HEK293 (cell line): ENCODE measurements around the gene ELAVL3.

Source experiments
- GLIS1 ChIP-seq: fragments of 450-650 bp; formaldehyde crosslinking; IDR thresholded peaks from 2 replicates; pipeline ENCODE4 v1.5.1; 2016; ENCODE audit warnings: missing biosample characterization, missing genetic modification characterization
- HIC1 ChIP-seq: fragments of 450-650 bp; formaldehyde crosslinking; IDR thresholded peaks from 2 replicates; pipeline ENCODE4 v1.5.1; 2016; ENCODE audit warnings: missing biosample characterization, missing genetic modification characterization
- HOXD13 ChIP-seq: sonication (generic); formaldehyde crosslinking; IDR thresholded peaks from 2 replicates; pipeline ENCODE4 v1.8.0; 2022; ENCODE audit warnings: missing genetic modification reagents, borderline replicate concordance
- OSR2 ChIP-seq: fragments of 450-650 bp; formaldehyde crosslinking; IDR thresholded peaks from 2 replicates; pipeline ENCODE4 v1.5.1; 2016; ENCODE audit warnings: missing biosample characterization, missing genetic modification characterization
- REPIN1 ChIP-seq: fragments of 450-650 bp; formaldehyde crosslinking; IDR thresholded peaks from 2 replicates; pipeline ENCODE4 v1.5.1; 2017; ENCODE audit warnings: missing biosample characterization, missing genetic modification characterization, low read depth
- WT1 ChIP-seq: fragments of 450-650 bp; formaldehyde crosslinking; IDR thresholded peaks from 2 replicates; pipeline ENCODE4 v1.5.1; 2016; ENCODE audit warnings: missing biosample characterization, missing genetic modification characterization
- ZBTB1 ChIP-seq: fragments of 450-650 bp; formaldehyde crosslinking; IDR thresholded peaks from 2 replicates; pipeline ENCODE4 v1.5.1; 2016; ENCODE audit warnings: missing biosample characterization, missing genetic modification characterization
- ZBTB11 ChIP-seq: fragments of 450-650 bp; formaldehyde crosslinking; conservative IDR thresholded peaks from 2 replicates; pipeline ENCODE4 v1.5.1; 2016; ENCODE audit warnings: low read depth, missing biosample characterization, missing genetic modification characterization
- ZBTB8A ChIP-seq: fragments of 450-650 bp; formaldehyde crosslinking; IDR thresholded peaks from 2 replicates; pipeline ENCODE4 v1.5.1; 2016; ENCODE audit warnings: missing biosample characterization, missing genetic modification characterization
- ZEB2 ChIP-seq: fragments of 450-650 bp; formaldehyde crosslinking; IDR thresholded peaks from 2 replicates; pipeline ENCODE4 v1.5.1; 2016; ENCODE audit warnings: missing biosample characterization, missing genetic modification characterization
- ZNF10 ChIP-seq: fragments of 450-650 bp; formaldehyde crosslinking; IDR thresholded peaks from 2 replicates; pipeline ENCODE4 v1.5.1; 2017; ENCODE audit warnings: missing biosample characterization, missing genetic modification characterization
- ZNF2 ChIP-seq: fragments of 450-650 bp; formaldehyde crosslinking; IDR thresholded peaks from 2 replicates; pipeline ENCODE4 v1.5.1; 2016; ENCODE audit warnings: missing biosample characterization, missing genetic modification characterization
- ZNF266 ChIP-seq: fragments of 450-650 bp; formaldehyde crosslinking; IDR thresholded peaks from 2 replicates; pipeline ENCODE4 v1.5.1; 2016; ENCODE audit warnings: missing biosample characterization, missing genetic modification characterization, low read depth
- ZNF280C ChIP-seq: fragments of 450-650 bp; formaldehyde crosslinking; IDR thresholded peaks from 2 replicates; pipeline ENCODE4 v1.5.1; 2016; ENCODE audit warnings: missing biosample characterization, missing genetic modification characterization
- ZNF335 ChIP-seq: fragments of 450-650 bp; formaldehyde crosslinking; conservative IDR thresholded peaks from 2 replicates; pipeline ENCODE4 v1.5.1; 2016; ENCODE audit warnings: missing biosample characterization, missing genetic modification characterization
- ZNF391 ChIP-seq: fragments of 450-650 bp; formaldehyde crosslinking; IDR thresholded peaks from 2 replicates; pipeline ENCODE4 v1.5.1; 2016; ENCODE audit warnings: low read depth, missing biosample characterization, missing genetic modification characterization, borderline replicate concordance
- ZNF404 ChIP-seq: fragments of 450-650 bp; formaldehyde crosslinking; IDR thresholded peaks from 2 replicates; pipeline ENCODE4 v1.5.1; 2017; ENCODE audit warnings: missing biosample characterization, missing genetic modification characterization
- ZNF426 ChIP-seq: fragments of 450-650 bp; formaldehyde crosslinking; IDR thresholded peaks from 2 replicates; pipeline ENCODE4 v1.5.1; 2017; ENCODE audit warnings: missing biosample characterization, missing genetic modification characterization, mild to moderate bottlenecking, inconsistent platforms, moderate library complexity
- ZNF549 ChIP-seq: fragments of 450-650 bp; IDR thresholded peaks from 2 replicates; pipeline ENCODE4 v1.5.1; 2018; ENCODE audit warnings: missing biosample characterization, missing genetic modification characterization, mild to moderate bottlenecking, inconsistent platforms, moderate library complexity
- ZNF560 ChIP-seq: fragments of 450-650 bp; formaldehyde crosslinking; IDR thresholded peaks from 2 replicates; pipeline ENCODE4 v1.5.1; 2017; ENCODE audit warnings: missing biosample characterization, missing genetic modification characterization, borderline replicate concordance
- ZNF580 ChIP-seq: fragments of 450-650 bp; formaldehyde crosslinking; IDR thresholded peaks from 2 replicates; pipeline ENCODE4 v1.5.1; 2016; ENCODE audit warnings: missing biosample characterization, missing genetic modification characterization
- ZNF629 ChIP-seq: fragments of 450-650 bp; formaldehyde crosslinking; IDR thresholded peaks from 2 replicates; pipeline ENCODE4 v1.5.1; 2017; ENCODE audit warnings: missing biosample characterization, missing genetic modification characterization
- ZNF670 ChIP-seq: fragments of 450-650 bp; formaldehyde crosslinking; IDR thresholded peaks from 2 replicates; pipeline ENCODE4 v1.5.1; 2016; ENCODE audit warnings: missing biosample characterization, missing genetic modification characterization, low read depth
- ZNF837 ChIP-seq: fragments of 450-650 bp; formaldehyde crosslinking; IDR thresholded peaks from 2 replicates; pipeline ENCODE4 v1.5.1; 2016; ENCODE audit warnings: missing biosample characterization, missing genetic modification characterization
- ZXDB ChIP-seq: fragments of 450-650 bp; formaldehyde crosslinking; IDR thresholded peaks from 2 replicates; pipeline ENCODE4 v1.5.1; 2016; ENCODE audit warnings: missing biosample characterization, missing genetic modification characterization

ELAVL3 gene

GRCh38 chr19:11505504-11506100 lies 24.8 kb upstream of the ELAVL3 start, which contains the start of gene ZNF653 (continued):
- TF ChIP-seq HIC1 (tag by site-specific recombination) (no peak), HOXD13 (CRISPR knock-in tag) (no peak), ZNF2 (tag by site-specific recombination) (no peak), ZXDB (no peak), GLIS1 (no peak), ZNF580 (tag by site-specific recombination) (0 out of 2 replicates have a peak, but pooled peaks have one; percentile 32), OSR2 (tag by site-specific recombination) (no peak), ZNF280C (no peak), ZNF837 (tag by site-specific recombination) (no peak), ZNF629 (tag by site-specific recombination) (no peak), ZNF335 (peak; percentile 93), ZNF10 (no peak), ZBTB1 (tag by site-specific recombination) (no peak), ZNF560 (tag by site-specific recombination) (no peak), REPIN1 (tag by site-specific recombination) (no peak), ZBTB11 (tag by site-specific recombination) (peak; percentile 65), ZNF670 (tag by site-specific recombination) (no peak), ZNF391 (tag by site-specific recombination) (no peak), ZNF404 (tag by site-specific recombination) (no peak), ZNF266 (tag by site-specific recombination) (no peak), ZNF426 (tag by site-specific recombination) (no peak), ZBTB8A (peak; percentile 93), ZEB2 (no peak), ZNF549 (no peak), WT1 (tag by site-specific recombination) (no peak)
- TF ChIP-seq, all 188 proteins: peak for 25
